Liver (tissue), 2 donors: ENCODE results near the gene TTC28.

Experiments used
- CTCF ChIP-seq: fragments of 150-350 bp; IDR thresholded peaks from 2 replicates; pipeline ENCODE4 v1.5.1; 2017; ENCODE audit warnings: improper control_type of control experiment, low read depth, low read length; ENCODE audit not compliant: missing input control
- TF ChIP-seq, protein P1 (sequence below): IDR thresholded peaks from 2 replicates; pipeline ENCODE4 v1.6.1; 2016; ENCODE audit warnings: antibody characterized with exemption, mild to moderate bottlenecking
- donor health status: healthy.

- no peak for TF ChIP-seq CTCF
- TF ChIP-seq, protein P1, sequence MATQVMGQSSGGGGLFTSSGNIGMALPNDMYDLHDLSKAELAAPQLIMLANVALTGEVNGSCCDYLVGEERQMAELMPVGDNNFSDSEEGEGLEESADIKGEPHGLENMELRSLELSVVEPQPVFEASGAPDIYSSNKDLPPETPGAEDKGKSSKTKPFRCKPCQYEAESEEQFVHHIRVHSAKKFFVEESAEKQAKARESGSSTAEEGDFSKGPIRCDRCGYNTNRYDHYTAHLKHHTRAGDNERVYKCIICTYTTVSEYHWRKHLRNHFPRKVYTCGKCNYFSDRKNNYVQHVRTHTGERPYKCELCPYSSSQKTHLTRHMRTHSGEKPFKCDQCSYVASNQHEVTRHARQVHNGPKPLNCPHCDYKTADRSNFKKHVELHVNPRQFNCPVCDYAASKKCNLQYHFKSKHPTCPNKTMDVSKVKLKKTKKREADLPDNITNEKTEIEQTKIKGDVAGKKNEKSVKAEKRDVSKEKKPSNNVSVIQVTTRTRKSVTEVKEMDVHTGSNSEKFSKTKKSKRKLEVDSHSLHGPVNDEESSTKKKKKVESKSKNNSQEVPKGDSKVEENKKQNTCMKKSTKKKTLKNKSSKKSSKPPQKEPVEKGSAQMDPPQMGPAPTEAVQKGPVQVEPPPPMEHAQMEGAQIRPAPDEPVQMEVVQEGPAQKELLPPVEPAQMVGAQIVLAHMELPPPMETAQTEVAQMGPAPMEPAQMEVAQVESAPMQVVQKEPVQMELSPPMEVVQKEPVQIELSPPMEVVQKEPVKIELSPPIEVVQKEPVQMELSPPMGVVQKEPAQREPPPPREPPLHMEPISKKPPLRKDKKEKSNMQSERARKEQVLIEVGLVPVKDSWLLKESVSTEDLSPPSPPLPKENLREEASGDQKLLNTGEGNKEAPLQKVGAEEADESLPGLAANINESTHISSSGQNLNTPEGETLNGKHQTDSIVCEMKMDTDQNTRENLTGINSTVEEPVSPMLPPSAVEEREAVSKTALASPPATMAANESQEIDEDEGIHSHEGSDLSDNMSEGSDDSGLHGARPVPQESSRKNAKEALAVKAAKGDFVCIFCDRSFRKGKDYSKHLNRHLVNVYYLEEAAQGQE: peak; percentile 56
These were observed 717.2 kb downstream of the TTC28 start for GRCh38 chr22:27962268-27963044.
